Activated CD8-positive, alpha-beta memory T cell treated with anti-CD3 and anti-CD28 coated beads for 36 hours (primary cell): ENCODE measurements around the gene MBD2. TPM values are rescaled to one million over a fixed set of nuclear protein-coding genes. Genes with fewer than 3 reads are reported as not detected.
"Not testable (repeated sequence)": the region's sequence is repeated elsewhere in the genome, so short reads cannot be mapped to it uniquely, and the experiment has no call there.

Source experiments
- CTCF ChIA-PET: fragments of 350-600 bp; sonication (Branson Sonifier 250); formaldehyde crosslinking; loops from one replicate; lab custom pipeline; 2021; ENCODE audit warnings: antibody characterized with exemption; lab: Charles Lee
- POLR2A ChIA-PET: fragments of 350-600 bp; sonication (Branson Sonifier 250); formaldehyde crosslinking; loops from one replicate; lab custom pipeline; 2021; ENCODE audit warnings: antibody characterized with exemption; lab: Charles Lee
- total RNA-seq, 2 experiments: library from RNA; stranded (reverse); gene quantifications; one replicate each; pipeline ENCODE4 v1.2.3, GENCODE V29; 2021

The MBD2 gene
- total RNA-seq, 2 experiments from 2014 or later: 175 to 192 TPM

DNA sequence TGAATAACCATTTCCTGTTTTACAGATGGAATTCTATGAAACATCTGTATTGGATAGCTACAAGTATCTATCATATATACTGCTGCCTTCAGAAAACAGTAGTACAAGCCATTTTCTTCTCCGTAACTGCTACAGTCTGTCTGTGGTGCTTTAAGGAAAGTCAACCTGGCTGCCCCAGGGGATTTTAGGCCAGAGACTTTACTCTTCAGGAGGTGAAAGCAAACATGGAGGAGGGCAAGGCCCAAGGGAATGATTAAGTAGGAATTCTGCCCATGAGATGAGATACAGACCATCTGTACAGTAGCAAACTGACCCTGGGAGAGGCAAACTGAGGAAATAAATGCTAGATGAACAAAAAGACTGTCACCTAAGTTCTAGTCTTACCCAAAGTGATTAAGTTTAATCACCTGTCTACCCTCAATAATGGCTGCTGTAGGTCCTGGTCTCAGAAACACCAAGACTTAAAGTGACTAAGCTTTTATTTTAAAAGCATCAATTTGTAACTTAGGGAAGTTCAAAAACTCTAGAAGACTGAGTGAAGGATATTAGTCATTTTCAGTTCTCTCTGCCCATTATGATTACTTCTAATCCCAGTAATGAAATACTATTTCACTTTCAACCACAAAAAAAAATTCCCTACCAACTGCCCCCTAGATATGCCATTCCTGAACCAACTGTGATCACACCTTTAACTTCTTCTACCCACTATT, 14.8 kb downstream of the MBD2 start:
- ChIA-PET POLR2A (interaction anchor here (0.6 to 1.2 kb wide), 3 partner anchors 12 to 62 kb away, joined by 3 to 6 read pairs (median 4); no protein-coding TSS in a partner anchor), CTCF (no interaction called here)

DNA sequence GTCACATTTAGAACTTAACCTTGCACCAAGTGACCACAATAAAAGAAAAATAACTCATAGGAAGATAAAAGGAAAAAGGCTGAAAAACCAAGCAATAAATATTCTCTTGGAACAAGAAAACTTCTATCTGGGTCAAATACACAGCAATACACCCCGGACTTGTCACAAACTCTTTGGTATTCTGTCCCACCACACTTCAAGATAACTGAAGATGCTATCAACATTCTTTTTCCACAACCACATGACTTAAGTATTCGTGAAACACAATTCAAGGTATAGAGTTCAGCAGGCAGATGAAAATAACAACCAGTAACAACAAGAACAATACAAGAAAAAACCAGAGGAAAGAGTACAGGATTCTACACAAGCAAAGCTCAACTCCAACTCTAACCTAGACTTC, 18.0 kb downstream of the MBD2 start:
- POLR2A ChIA-PET: no interaction called here

DNA sequence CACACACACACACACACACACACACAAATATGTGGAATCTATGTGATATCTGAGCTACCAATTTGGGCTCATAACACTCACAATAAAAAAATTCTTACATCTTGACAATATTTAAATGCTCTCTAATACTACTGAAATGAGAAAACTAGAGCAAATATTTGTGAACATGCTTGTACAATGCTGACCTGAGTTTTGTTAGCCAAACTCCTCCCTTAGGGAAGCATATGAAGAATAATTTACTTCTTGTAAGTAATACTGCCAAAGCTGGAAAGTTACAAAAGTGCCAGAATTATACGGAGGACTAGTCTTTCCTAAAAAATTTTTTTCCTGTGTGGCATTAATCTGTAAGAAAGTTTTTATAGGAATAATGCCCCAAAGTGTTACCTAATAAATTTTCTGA, 18.5 kb downstream of the MBD2 start:
- ChIA-PET POLR2A (no interaction called here), CTCF (interaction anchor here (0.6 kb wide), 1 partner anchor 86 kb away, joined by 3 read pairs; no protein-coding TSS in a partner anchor)

More for the DNA sequence above, 18.0 kb downstream of the MBD2 start:
- CTCF ChIA-PET: no interaction called here

DNA sequence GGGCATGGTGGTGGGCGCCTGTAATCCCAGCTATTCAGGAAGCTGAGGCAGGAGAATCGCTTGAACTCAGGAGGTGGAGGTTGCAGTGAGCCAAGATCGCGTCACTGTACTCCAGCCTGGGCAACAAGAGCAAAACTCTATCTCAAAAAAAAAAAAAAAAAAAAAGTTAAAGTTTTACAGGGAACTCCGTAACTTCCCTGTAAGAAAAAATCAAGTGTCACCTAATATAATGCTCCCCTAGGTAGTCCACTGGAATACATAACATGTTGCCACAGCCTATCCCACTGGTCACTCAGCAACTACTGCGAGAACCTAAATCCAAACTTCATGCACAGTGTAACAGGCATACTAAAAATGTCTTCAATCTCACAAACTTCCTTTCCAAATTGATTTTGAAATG, 19.0 kb downstream of the MBD2 start:
- POLR2A ChIA-PET: not testable (repeated sequence)
- CTCF ChIA-PET: interaction anchor here (0.6 kb wide), 1 partner anchor 86 kb away, joined by 3 read pairs; no protein-coding TSS in a partner anchor

DNA sequence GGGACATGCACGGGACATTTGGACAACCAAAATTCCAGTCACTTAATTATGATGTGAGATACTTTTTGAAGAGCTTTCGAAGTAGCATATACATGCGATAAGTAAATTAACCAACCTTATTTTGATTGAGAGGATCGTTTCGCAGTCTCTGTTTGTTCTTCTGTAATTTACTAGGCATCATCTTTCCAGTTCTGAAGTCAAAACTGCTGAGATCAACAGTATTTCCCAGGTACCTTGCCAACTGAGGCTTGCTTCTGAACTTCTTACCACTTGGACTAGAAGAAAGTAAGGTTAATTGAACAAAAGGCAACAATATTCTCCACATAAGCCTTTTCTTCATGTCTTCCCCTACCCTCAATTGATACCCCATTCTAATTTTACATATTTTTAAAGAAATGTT, 19.6 kb downstream of the MBD2 start:
- ChIA-PET CTCF (interaction anchor here (1.1 kb wide), 1 partner anchor 9 kb away, joined by 3 read pairs; no protein-coding TSS in a partner anchor), POLR2A (no interaction called here)

DNA sequence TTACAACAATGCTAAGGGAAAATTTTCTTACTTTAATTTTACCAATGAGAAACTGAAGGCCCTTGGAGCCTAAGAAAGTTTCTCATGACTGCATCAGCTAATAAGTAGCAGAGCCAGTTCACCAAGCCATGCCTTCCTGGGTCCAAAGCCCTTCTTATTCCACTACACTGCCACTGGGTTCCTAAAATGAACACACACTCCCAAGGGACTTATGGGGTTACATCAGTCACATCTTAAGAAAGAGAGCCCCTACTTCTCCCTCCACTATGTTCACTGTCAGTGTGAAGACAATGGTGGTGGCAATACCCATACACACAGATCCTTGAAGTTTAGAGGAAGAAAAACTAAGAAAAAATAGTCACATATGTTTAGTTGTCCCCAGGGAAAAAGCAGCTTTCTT, 20.6 kb downstream of the MBD2 start:
- ChIA-PET POLR2A (no interaction called here), CTCF (interaction anchor here (1.1 kb wide), 1 partner anchor 10 kb away, joined by 3 read pairs; no protein-coding TSS in a partner anchor)

DNA sequence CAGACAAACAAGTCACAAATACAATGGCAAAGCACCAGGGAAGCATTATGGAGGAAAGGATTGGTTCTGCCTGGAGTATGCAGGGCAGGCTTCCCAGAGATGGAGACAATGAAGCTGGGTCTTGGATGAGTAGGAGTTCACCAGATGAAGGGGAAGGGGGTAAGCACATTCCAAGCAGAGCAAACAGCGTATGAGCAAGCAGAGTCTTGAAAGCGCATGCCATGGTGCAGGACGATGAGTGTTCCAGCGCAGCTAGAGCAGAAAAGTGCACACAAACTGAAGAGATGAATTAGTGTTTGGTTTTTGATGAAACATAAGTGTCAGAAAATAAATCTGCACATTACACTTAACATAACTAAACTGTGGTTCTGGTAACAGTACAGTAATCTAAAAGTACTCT, 21.6 kb downstream of the MBD2 start:
- ChIA-PET CTCF (no interaction called here), POLR2A (no interaction called here)

DNA sequence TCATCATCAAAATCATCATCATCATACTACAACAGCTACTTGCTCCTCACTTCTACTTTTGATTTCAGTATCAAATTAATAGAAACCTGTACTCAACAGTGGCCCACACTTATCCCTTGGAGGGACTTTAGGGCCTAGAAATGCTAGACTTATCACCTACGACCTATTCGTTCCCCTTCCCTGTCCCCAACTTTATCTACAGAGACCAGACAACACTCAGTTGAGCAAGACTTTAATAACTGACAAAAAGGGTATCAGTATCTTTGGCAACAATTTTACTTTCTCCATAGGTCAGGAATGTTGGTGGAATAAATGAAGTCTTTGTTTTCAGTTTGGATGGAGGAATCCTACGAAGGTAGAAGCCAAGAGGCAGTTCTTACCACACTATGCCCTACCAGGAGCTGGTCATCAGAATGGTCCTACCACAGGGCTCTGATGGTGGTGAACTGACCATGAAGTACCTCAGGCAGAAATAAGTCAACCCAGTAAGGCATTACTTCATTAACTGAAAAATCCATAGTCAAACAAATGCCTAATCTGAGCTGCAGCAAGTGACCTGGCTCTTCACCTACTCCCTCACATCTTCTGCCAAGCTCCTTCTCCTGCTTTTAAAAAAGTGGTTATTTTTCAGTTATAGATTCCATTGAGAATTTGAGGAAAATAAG, 26.6 kb downstream of the MBD2 start:
- ChIA-PET POLR2A (interaction anchor here (1.5 kb wide), 1 partner anchor 11 kb away, joined by 3 read pairs; no protein-coding TSS in a partner anchor), CTCF (no interaction called here)

DNA sequence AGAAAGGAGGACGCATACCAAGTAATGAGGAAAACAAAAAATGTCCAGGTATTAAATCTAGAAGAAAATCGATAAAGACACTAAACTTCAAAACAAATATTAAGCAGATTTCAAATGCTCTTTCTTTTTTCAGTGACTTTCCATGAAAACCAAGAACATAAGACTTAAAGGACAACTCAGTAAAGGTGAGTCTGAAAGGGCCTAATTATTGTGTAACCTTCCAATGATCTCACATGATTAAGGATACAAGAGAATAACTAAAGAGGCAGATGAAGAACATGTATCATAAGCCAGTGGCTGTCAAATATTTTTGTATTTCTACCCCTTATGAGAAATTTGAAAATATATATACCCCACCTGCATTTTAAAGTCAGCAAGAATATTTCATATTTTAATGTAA, 30.7 kb downstream of the MBD2 start:
- POLR2A ChIA-PET: no interaction called here
- CTCF ChIA-PET: no interaction called here

DNA sequence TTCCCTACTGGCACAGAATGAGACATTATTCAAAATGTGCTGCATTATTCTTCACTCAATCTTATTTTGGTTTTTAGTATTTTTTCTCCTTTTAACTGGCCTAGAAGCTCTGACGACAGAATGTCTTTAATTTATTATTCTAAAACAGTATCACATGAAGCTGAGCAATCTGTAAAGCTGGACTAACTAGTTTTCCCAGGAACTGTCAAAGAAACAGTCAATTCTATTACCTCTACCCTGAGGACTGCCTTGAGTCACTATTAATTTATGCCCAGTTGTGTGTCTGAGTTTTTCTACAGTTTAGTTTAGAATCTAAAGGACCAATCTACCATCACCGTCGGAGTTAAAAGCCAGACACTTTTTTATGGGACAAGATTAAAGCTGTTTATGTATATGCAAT, 31.6 kb downstream of the MBD2 start:
- POLR2A ChIA-PET: no interaction called here
- CTCF ChIA-PET: no interaction called here

DNA sequence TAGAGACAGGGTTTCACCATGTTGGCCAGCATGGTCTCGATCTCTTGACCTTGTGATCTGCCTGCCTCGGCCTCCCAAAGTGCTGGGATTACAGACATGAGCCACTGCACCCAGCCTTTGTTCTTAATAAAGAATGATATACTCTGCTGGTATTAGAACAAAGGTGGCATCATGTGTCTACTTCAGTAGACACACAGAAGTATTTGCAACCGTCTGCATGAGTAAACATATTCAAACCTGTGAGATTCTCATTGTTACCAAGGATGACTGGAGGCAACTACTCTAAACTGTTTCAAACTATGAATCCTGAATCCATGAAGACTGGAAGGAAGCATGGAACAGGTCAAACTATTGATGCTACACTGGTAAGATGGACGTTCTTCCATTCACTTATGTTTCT, 32.1 kb downstream of the MBD2 start:
- CTCF ChIA-PET: no interaction called here
- POLR2A ChIA-PET: no interaction called here

DNA sequence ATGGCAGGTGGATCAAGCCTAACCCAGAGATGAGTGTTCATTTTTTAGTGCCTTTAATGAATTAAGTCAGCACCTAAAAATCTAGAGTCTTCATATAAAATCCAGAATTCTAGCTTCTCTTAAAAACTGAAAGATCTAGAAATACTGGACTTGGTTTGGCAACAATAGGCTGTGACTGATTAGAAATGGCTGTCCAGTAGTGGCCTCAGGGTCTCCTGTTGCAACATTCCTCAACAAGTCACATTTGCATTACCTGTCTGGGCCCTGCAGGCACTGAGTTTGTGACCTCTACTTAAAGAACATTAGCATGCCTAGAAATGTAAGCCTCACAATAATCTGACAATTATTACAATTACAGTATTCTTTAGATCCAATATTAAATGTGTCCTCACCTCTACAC, 33.1 kb downstream of the MBD2 start:
- POLR2A ChIA-PET: no interaction called here
- CTCF ChIA-PET: no interaction called here

DNA sequence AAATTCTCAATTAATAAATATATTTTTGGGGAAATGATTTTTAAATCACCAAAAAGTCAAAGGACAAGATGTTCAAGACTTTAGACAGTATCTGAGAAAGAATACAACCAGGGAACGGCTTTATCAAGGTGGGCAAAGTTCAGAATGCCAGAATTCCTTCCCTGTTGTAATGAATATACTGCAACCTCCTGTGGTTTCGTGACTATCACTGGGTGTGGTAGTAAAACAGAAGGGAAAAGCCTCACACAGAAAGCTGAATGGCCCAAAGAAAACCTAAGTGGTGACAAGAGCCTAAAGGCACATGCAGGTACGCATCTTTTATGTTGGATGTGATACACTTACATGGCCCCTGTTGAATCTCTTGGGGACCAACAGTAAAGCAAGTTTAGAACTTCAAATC, 37.1 kb downstream of the MBD2 start:
- ChIA-PET POLR2A (no interaction called here), CTCF (no interaction called here)

DNA sequence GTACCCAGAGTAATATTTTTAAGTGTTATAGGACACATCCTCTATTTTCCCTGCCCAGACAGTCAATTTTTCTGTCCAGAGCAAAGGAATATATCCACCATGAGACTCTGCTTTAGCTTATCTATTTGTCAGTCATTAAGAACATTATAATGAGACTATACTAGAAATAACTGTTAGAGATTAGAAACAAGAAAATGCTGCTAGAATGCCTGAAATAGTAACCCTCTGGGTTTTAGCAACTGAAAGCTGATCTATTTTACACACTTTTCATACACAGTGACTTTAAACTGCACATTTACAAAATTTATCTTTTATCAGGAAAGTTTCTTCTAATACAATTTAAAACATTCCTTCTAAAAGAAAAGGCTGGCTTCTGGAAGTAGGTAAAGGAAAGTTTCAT, 39.6 kb downstream of the MBD2 start:
- ChIA-PET POLR2A (no interaction called here), CTCF (interaction anchor here (1.2 kb wide), 1 partner anchor 34 kb away, joined by 3 read pairs; no protein-coding TSS in a partner anchor)

DNA sequence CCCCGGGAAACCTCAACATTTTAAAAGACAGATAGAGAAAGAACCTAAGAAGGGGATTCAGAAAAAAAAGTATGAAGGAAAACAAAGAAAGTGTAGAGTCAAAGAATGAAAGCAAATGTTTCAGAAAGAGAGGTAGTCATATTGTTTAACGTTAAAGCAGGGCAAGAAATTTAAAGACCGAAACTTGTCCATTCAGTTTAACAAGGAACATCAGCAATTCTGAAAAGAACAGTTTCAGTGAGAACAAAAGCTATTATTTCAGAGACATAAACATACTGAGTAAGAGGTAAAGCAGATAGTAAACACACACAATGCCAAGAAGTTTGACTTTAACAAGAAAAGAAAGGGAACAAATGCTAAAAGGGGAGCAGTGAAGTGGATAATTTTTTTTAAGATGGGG, 41.1 kb downstream of the MBD2 start:
- ChIA-PET POLR2A (no interaction called here), CTCF (no interaction called here)

DNA sequence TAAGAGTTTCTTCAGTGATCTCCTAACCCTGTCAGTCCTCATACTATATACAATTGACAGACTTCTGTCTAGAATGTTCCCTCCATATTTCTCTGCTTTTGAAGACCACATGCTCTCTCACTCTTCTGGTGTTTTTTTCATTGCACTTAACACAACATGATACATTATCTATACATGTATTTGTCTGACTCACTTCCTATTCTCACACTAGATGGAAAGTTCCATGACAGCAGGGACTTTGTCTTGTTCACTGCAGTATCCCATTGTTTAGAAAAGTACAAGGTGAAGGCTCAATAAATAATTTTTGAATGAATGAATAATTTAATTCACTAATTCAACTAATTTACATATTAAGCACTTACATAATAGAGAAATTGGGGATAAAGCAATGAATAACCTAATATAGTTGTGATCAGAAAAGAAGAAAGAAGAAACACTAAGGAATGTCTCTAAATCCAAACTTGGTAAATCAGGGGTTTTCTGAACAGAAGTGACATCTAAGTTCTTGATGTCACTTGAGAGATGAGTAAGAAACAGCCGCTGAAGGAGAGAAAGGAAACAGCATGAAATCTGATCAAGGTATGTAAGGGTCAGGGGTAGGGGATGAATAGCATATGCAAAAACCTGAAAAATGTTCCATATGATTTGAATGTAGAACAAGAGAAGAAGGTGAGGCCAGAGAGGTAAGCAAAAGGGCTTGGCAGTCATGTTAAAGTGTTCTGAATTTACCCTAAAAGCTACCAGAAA, 42.4 kb downstream of the MBD2 start:
- POLR2A ChIA-PET: no interaction called here
- CTCF ChIA-PET: no interaction called here

DNA sequence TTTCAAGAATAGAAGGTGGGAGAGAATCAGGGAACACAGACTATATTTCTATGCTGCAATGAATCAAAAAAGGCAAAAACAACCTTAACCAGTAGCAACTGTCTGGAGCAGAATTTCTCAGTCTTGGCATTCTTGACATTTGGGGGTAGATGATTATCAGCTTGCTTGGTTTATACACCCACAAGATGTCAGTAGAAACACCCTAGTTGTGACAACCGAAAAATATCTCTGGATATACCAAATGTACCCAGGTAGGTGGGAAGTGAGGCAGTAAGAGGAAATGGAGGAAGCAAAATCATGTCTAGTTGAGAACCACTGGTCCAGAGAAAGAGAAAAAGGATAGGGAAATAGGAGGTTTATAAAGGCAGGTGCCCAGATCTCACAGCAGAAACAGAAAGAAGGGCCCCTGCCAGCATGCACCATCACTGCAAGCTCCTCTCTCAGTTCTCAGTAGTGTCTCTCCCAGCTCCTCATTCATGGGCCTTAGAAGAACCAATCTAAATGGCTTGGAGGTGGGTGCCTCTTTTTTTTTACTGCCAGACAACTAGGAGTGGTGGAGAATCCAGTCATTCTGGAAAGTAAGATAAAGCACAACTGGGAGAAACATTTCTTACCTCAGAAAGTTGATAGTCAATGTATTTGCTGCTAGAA, 50.4 kb downstream of the MBD2 start:
- ChIA-PET POLR2A (no interaction called here), CTCF (interaction anchor here (1.9 kb wide), 1 partner anchor 97 kb away, joined by 8 read pairs; no protein-coding TSS in a partner anchor)

DNA sequence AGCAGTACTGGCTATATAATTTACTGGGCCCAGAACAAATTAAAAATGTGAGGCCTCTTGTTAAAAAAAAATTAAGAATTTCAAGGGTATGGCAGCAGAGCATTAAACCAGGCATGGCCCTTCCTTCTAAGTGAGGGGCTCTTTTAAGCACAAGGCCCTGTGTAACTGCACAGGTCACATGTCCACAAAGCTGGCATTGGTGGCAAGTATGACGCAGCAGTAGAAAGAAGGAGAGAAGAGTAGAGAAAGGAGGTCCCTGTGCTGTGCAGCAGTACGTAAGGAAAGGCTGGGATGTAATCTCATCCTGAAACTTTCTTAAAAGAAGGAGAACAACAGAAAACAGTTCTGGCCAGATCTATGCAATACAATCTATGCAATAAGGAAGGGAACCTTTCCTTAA, 51.2 kb downstream of the MBD2 start:
- POLR2A ChIA-PET: no interaction called here
- CTCF ChIA-PET: interaction anchor here (1.9 kb wide), 1 partner anchor 98 kb away, joined by 8 read pairs; no protein-coding TSS in a partner anchor
